Astrocyte (in vitro differentiated cells and primary cell): ENCODE results near the gene KIZ.

Experiments used
- CTCF ChIP-seq: IDR thresholded peaks from 2 replicates; pipeline ENCODE4 v1.5.1; 2011; ENCODE audit warnings: low read depth, mild to moderate bottlenecking, inconsistent platforms, low read length, moderate library complexity; ENCODE audit not compliant: insufficient read depth
- EZH2 ChIP-seq: IDR thresholded peaks from 2 replicates; pipeline ENCODE4 v1.6.1; 2012; ENCODE audit warnings: mild to moderate bottlenecking, low read length, inconsistent platforms; ENCODE audit not compliant: insufficient read depth

GRCh38 chr20:21089391-21089790, 36.5 kb upstream of the KIZ start:
- no peak for TF ChIP-seq CTCF
- TF ChIP-seq EZH2: no peak
